NCI-H345 treated with DMSO at 0.1 percent for 48 hours (cell line): ENCODE measurements around the gene PRDM16.

Experiments
- DNase-seq: peaks from one replicate; lab custom pipeline; 2025; ENCODE audit not compliant: unreplicated experiment; lab: John Stamatoyannopoulos, UW

PRDM16 gene

DNA sequence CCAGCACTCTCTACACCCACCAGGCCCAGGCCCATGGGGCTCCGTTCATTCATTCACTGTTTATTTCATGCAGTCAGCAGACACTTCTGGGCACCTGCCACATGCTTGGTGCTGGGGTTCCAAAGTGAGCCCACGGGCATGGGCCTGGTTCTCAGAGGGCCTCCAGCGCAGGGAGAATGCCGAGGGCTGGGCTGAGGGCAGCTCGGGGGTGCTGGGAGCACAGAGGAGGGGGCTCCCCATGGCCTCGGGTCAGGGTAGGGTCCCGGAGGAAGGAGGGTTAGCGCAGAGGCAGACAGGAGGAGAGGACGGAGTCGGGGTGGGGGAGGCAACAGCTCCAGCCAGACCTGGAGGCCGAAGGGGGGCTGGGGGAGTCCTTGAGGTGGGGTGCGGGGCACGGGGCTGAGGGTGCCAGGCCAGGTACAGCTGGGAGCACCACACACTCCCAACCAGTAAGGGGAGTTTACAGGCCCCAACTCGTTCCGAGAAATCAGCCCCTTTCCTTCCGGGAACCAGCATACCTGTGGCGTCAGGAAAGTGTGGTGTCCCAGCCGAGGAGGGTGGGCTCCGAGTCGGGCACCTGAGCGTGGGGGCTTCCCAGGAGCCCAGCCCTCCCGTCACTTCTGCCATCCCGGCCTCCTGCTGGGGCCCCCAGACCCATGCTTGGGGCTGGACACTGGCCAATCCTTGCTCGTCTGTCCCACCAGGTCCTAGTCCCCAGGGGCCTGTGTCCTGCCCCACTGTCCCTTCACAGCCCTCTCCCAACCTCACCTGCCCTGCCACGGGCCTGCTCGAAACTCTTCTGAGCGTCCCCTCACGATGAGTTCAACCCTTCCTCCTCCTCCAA lies 396.3 kb downstream of the PRDM16 start:
- no peak for DNase-seq

DNA sequence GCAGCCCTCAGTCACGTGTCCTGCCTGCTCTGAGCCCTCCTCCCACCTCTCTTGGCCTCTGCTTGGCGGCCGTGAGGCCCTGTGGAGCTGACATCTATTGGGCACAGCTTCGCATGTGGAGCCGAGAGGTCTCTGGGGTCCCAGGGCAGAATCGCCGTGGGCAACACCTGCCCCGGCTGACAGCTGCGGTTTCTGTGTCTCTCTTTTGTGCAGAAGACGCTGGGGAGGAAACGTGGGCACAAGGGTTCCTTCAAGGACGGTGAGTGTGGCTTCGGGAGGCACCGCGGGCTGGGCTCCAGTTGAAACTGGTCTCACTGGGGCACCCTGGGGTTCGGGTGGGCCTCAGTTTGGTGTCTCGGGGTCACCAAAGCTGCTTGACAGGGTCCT lies 396.9 kb downstream of the PRDM16 start:
- no peak for DNase-seq

DNA sequence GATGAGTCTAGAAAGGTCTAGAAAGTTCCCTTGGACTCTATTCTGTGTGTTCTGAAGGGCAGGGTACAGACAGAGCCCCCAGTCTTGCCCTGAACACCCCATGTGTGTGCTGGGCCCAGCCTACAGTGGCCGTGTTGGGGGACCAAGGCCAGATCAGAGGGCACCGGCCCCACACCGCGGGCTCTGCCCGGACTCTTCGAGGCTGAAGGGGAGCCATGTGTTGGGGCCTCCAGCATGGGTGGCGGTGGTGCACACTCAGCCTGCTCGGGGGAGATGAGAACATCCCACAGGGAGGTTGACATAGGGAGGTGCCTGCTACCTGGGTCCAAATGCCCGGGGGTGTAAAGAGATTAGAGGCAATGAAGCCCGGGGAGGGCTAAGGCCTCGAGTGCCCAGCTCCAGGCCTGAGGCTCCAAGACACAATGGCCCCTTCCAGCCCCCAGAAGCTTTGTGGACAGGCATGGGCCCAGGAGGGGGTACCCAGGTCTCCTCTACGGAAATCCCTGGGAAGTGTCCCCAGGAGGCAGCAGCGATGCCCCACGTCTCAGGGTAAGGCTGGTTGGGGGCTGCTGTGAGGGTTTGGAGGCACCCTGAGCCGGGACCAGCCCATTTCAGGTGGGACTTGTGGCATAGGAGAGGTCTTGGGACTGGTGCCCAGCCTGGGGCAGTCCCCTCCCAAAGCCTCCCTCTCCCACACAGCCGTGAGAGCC lies 397.5 kb downstream of the PRDM16 start:
- no peak for DNase-seq

DNA sequence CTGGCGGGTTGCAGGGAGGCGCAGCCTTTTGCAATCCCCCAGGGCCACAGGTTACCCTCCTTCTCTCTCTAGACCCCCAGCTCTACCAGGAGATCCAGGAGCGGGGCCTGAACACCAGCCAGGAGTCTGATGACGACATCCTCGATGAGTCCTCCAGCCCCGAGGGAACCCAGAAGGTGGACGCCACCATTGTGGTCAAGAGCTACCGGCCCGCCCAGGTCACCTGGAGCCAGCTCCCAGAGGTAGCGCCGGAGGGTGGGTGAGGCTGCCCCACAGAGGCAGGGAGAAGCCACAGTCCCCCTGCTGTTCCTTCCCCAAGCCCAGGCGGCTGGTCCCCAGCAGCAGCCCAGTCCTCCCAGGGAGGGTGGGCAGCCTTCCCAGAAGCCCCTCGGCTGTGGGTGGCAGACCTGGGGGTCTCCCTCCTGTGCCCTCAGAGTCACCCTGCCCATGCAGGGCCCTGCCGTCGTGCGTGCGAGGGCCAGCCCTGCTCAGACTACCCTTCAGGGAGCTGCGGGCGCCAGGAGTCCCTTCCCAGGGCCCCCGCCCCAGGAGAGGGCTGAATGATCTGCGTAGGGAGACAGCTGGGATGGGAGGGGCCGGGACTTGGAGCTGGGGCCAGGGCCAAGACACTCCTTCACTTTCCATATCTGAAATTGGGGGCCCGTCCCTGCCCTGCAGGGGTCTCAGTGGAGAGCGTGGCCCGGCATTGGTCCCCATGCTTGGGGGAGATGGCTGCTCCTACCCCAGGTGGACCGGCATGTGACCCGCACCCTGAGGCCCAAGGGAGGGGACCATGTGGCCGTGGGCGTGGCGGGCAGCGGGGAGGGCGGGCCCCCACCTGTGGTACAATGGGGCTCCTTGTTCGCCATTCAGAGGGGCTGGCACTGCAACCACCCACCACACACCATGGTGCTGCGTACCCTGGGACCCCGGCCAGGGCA lies 398.4 kb downstream of the PRDM16 start:
- no peak for DNase-seq

DNA sequence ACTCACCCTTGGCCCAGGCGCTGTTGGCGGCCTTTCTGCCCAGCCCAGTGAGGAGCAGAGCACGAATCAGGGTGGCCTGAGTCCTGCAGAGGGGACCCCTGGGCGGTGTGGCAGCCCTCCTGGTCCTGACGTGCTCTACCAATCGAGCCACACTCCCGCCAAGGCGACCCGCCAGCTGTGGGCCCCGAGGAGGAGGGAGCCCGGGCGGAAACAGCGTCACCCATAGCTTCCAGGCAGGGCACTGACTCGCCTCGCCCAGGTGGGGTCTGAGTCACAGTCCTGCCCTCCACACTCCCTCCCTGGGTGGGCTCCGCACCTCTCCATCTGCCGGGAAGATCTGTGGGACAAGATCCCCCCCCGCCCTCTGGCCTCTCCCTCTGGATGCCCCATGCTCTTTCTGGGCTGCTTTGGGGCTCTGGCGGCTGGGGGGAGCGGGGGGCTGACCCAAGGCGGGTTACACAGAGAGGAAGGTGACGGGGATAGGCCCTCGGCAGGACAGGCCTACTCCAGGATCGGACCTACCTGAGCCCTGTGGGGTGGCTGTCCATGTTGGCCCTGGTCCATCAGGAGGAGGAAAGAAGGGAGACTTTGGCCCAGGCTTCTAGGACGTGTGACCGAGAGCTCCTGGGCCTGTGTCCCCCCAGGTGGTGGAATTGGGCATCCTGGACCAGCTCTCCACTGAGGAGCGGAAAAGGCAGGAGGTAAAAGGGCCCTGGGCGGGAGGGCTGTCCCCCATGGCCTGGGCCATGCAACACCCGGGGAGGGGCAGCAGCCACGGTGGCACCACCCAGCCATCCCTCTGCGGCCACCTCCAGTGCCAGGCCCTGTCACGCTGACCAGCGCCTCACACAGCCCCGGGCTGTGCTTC lies 399.5 kb downstream of the PRDM16 start:
- no peak for DNase-seq

DNA sequence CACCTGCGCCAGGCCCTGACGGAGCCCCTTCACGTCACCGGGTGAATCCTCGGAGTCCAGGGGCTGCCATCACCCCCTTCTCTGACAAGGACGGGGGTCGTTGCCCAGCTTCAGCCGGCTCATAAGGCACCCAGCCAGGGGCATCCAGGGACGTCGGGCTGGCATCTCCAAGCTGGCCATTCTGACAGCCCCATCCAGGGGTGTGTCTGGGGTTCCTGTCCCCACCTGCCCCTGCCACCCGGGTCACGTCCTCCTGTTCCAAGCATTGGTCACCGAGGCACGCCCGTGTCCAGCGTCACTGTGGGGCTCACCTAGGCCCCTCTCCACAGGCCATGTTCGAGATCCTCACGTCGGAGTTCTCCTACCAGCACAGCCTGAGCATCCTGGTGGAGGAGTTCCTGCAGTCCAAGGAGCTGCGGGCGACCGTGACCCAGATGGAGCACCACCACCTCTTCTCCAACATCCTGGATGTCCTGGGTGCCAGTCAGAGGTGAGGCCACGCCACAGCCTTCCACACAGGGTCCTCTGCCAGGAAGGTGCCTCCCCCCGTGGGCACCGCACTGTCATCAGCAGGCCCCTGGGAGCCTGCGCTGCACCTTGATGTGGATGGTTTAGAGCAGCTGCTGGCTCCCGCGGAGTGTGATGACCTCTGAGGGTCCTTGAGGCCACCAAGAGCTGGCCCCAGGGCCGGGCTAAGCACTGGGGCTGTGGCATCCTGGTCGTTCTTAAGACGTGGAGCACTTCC lies 400.3 kb downstream of the PRDM16 start:
- no peak for DNase-seq

DNA sequence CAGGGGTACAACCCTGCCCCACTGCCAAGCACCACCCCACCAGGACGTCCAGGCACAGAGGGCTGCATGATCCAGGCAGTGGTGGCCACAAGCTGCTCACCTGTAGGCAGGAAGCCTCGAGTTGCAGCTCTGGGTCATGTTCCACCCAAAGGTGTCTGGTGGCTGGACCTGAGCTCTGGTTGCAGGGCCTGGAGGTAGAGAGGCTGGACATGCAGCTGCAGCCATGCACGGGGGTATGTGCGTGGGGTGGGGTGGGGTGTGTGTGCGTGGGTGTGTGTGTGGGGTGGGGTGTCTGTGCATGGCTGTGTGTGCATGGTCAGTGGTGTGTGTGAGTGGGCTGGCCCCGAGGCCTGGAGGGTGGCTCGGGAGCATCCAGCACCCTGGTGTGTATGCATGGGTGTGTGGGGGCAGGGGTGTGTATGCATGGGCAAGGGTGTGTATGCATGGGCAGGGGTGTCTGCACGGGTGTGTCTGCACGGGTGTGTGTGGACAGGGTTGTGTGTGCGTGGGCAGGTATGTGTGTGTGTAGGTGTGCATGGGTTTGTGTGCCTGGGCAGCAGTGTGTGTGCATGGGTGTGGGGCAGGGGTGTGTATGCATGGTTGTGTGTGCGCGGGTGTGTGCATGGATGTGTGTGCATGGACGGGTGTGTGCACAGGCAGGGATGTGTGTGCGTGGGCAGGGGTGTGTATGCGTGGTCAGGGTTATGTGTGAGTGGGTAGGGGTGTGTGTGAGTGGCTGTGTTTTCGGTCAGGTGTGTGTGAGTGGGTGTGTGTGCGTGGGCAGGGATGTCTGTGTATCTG lies 401.0 kb downstream of the PRDM16 start:
- DNase-seq: no peak

DNA sequence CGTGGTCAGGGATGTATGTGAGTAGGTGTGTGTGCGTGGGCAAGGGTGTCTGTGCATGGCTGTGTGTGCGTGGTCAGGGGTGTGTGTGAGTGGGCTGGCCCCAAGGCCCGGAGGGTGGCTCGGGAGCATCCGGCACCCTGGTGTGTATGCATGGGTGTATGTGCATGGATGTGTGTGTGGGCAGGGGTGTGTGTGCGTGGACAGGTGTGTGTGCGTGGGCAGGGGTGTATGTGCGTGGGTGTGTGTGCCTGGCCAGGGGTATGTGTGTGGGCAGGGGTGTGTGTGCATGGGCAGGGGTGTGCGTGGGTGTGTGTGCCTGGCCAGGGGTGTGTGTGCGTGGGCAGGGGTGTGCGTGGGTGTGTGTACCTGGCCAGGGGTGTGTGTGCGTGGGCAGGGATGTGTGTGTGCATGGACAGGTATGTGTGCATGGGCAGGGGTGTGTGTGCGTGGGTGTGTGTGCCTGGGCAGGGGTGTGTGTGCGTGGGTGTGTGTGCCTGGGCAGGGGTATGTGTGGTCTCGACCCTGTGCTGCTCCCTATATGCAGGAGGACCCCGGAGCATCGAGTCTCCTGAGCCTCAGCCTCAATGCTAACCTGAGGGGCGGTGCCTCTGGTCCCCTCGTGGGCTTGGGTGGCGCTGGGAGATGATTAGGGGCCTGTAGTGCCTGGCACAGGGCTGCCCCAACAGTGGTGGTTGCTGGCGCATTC lies 401.8 kb downstream of the PRDM16 start:
- DNase-seq: no peak

DNA sequence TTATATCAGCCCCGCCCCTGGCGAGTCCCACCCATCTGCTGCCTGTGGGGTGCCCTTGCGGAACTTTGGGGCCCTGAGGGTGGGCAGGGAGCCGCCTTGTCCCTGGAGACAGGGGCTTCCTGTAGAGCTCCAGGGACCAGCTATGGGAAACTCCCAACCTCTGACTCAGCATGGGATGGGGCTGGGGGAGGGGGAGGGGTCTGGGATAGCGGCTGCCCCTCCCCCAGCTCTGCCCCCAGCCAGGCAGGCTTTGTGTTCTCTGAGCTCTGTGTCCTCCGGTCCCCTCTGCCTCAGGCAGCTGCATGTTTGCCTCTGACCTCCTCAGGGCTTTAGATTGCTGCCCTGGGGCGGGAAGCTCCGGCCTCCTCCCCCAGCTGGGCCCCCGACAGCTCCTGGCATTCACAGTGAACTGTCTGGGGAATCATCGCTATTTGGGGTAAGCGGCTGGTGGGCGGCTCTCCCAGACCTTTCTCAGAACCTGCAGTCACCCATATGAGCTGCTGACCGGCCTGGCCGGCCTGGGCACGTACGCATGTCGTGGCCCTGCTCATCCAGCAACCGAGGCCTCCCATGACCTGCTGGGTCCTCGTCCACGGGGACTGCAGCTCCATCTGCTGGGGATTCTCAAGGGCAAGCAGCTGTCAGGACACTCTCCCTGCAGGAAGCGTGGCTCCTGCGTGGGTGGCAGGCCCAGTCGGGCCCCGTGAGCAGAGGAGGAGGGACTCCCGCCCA lies 402.5 kb downstream of the PRDM16 start:
- no peak for DNase-seq

DNA sequence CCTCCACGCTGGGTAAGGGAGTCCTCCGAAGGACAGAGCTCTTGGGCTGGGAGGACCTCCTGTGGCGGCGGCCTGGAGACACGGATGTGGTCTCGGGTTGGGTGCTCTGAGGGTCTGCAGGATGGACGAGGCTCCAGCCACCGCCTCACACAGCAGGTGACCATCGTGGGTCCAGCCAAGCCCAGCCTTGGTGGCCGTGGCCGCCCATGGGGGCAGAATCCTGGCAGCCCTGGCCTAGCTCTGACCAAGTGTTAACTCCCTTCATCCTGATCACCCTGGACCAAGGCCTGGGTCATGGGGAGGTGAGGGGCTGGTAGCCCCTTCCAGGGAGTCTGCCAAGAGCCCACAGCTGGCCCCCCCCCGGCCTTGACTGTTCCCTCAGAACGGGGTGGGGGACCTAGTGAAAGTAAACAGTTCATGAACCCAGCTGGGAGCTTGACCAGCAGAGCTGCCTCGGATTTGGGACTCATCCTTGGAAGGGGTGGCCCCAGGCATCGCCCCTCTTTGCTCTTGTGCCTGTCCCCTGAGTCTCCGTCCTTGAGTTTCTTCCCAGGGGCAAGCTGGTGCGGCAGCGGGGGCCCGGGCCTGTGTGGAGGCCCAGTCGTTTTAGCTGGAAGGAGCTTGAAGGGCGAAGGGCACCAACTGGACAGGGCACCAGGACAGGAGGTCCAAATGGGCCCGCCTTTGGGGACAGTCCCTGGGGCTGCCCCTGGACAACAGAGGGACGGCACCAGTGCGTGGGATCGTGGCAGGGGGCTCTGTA lies 403.3 kb downstream of the PRDM16 start:
- no peak for DNase-seq

DNA sequence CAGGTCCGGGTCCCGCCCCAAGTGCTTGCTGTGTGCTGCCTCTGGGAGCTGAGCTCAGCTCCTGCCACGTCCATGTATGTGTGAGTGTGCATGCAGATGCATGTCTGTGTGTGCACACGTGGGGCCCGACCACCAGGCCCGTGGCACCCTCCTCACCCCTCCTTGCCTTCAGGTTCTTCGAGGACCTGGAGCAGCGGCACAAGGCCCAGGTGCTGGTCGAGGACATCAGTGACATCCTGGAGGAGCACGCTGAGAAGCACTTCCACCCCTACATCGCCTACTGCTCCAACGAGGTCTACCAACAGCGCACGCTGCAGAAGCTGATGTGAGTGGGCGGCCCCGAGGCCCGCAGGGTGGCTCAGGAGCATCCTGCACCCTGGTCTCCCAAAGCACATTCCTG lies 403.9 kb downstream of the PRDM16 start:
- no peak for DNase-seq

DNA sequence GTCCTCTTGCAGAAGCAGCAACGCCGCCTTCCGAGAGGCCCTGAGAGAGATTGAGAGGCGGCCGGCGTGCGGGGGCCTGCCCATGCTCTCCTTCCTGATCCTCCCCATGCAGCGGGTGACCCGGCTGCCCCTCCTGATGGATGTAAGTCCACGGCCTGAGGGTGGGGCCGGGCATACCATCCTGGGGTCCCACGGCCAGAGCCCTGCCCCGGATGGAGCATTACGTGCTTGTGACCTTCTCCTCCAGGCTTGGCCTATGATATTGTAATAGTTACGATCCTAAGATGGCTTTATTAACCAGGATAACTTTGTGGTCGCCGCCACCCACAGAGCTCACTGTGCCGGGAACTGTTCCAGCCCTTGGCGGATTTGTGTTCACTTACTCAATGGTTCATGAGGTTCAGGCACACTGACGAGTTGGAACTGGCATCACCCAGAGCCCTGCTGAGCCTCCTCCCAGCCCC lies 404.4 kb downstream of the PRDM16 start:
- no peak for DNase-seq

DNA sequence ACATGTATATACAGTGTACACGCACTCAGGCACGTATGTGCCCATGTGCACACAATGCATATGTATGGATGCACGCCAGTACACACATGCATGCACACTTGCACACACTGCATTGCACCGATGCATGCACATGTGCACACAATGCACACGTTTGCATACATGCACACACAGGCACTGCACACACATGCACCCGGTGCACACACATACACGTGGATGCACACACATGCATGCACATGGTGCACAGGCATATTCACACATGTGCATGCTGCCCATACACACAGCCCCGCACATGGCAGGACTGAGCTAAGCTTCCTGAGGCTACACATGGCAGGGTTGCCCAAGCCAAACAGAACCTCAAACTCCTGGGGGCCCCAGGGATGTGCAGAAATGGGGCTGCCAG lies 405.0 kb downstream of the PRDM16 start:
- DNase-seq: no peak

DNA sequence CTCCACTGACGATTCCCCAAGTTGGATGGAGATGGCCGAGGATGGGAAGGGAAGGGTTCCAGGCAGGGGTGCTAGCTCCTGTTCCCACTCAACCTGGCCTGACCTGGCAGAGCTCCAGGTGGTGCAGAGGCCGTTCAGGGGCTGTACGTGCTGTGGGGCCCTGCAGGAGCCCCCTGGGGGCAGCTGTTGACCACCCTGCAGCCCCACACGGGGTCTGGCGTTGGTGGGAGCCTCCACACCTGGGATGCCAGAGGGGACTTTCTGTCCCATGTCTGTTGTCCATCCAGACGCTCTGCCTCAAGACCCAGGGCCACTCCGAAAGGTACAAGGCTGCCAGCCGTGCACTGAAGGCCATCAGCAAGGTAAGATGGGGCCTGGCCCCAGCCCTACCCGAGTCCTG lies 405.4 kb downstream of the PRDM16 start:
- DNase-seq: no peak

DNA sequence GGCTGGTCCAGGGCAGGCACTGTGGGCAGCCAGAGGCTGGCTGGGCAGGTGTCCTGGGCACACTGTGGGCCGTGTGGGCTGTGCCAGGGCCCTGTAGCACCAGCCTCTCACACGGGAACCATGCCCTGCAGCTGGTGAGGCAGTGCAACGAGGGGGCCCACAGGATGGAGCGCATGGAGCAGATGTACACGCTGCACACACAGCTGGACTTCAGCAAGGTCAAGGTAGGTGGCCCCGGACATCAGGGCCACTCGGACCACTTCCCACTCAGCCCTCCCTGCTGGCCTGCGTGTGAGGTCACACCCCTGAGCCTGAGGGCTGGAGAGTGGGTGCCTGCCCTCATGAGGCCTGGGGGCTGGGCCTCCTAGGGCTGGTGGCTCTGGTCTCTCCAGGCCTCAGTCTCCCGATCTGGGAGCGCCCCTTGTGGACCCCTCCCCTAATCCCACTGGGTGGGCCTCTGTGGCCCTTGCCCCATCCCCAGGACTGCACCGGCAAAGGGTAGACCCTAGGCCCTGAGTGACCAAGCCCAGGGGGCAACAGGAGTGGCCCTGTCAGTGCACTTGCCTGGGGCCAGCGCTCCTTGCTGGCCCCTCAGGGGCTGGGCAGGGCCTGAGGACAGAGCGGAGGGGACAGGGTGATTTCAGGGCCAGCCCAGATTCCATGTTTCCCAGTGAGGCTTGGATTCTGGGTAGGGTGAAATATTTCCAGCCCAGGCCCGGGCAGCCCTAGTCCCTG lies 407.0 kb downstream of the PRDM16 start:
- DNase-seq: no peak

DNA sequence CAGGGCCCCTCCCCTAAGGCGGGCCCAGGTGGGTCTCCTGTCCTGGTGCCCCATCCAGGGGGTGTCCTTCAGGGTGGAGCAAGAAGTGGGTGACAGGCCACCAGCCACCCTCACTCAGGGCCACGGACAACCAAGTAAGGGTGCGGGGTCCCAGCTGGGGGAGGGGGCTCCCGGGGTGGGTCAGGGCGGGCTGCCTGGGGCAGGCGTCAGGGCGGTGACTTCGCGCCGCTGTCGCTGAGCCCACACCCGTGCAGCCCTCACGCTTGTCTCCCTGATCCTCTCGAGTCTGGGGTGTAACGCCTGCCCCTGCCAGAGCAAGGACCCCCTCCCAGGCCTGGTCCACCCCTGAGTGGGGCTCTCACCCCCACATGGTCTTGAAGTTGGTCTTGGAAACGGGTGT lies 407.7 kb downstream of the PRDM16 start:
- DNase-seq: no peak
